Measurements from ENCODE around the gene MDM4.

- TF ChIP-seq CTCF (IDR thresholded peaks at IDR 0.05) (no peak), EZH2 (IDR thresholded peaks at IDR 0.05; ENCODE audit: borderline replicate concordance, insufficient read depth, low read depth, low read length, poor library complexity, severe bottlenecking) (no peak)
Observed at GRCh38 chr1:204566583-204566955, 50.4 kb downstream of the MDM4 start.
